Measurements from ENCODE around the gene HENMT1.

Gene HENMT1

GRCh38 chr1:108624069-108624468, 36.8 kb downstream of the HENMT1 start:
- DNase-seq, result no peak

GRCh38 chr1:108617724-108618056, 43.2 kb downstream of the HENMT1 start:
- no peak for DNase-seq

GRCh38 chr1:108617008-108617723, 43.7 kb downstream of the HENMT1 start:
- no peak for DNase-seq

GRCh38 chr1:108615544-108615943, 45.3 kb downstream of the HENMT1 start:
- no peak for DNase-seq

- no peak for DNase-seq
These were observed 48.4 kb downstream of the HENMT1 start for GRCh38 chr1:108612496-108612895.

GRCh38 chr1:108611984-108612383, 48.9 kb downstream of the HENMT1 start:
- no peak for DNase-seq

- DNase-seq, result no peak
These were observed 50.8 kb downstream of the HENMT1 start for GRCh38 chr1:108610073-108610472.

- no peak for DNase-seq
These were observed 51.3 kb downstream of the HENMT1 start for GRCh38 chr1:108609483-108610049.

GRCh38 chr1:108606478-108606877, 54.4 kb downstream of the HENMT1 start:
- no peak for DNase-seq

- DNase-seq, result no peak
These were observed 55.3 kb downstream of the HENMT1 start for GRCh38 chr1:108605633-108606032.

GRCh38 chr1:108601708-108602410, 59.0 kb downstream of the HENMT1 start:
- DNase-seq, result no peak

- DNase-seq, result no peak
These were observed 60.4 kb downstream of the HENMT1 start for GRCh38 chr1:108600504-108600903.

- DNase-seq, result no peak
These were observed 62.6 kb downstream of the HENMT1 start for GRCh38 chr1:108598340-108598739.

Measured in activated CD4-positive, alpha-beta T cell treated with anti-CD3 and anti-CD28 coated beads, Interleukin-2, amount 50 U/mL, for 1 hour (primary cell).